Measurements from ENCODE around the gene CHRNA4. TPM values are rescaled to one million over a fixed set of nuclear protein-coding genes. Genes with fewer than 3 reads are reported as not detected.

Gene CHRNA4
- total RNA-seq, 1 donor from 2014 or later: 1.8 TPM

- Mint-ChIP-seq H3K36me3 (no peaks in the 10 kb centered on the region), H3K27me3 (peaks cover 22% of the 10 kb centered on the region), H3K9me3 (no peaks in the 10 kb centered on the region), H3K4me1 (ENCODE audit: unreplicated experiment) (peaks cover 4% of the 10 kb centered on the region), H3K27ac (no peak overlapping the region), H3K4me3 (no peak overlapping the region)
- no peak for DNase-seq (ENCODE audit: extremely low spot score, unreplicated experiment)
- TF ChIP-seq, protein P1, sequence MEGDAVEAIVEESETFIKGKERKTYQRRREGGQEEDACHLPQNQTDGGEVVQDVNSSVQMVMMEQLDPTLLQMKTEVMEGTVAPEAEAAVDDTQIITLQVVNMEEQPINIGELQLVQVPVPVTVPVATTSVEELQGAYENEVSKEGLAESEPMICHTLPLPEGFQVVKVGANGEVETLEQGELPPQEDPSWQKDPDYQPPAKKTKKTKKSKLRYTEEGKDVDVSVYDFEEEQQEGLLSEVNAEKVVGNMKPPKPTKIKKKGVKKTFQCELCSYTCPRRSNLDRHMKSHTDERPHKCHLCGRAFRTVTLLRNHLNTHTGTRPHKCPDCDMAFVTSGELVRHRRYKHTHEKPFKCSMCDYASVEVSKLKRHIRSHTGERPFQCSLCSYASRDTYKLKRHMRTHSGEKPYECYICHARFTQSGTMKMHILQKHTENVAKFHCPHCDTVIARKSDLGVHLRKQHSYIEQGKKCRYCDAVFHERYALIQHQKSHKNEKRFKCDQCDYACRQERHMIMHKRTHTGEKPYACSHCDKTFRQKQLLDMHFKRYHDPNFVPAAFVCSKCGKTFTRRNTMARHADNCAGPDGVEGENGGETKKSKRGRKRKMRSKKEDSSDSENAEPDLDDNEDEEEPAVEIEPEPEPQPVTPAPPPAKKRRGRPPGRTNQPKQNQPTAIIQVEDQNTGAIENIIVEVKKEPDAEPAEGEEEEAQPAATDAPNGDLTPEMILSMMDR (conservative IDR thresholded peaks at IDR 0.05): no peak
Observed at GRCh38 chr20:63398744-63399514, 37.8 kb upstream of the CHRNA4 start.

DNA sequence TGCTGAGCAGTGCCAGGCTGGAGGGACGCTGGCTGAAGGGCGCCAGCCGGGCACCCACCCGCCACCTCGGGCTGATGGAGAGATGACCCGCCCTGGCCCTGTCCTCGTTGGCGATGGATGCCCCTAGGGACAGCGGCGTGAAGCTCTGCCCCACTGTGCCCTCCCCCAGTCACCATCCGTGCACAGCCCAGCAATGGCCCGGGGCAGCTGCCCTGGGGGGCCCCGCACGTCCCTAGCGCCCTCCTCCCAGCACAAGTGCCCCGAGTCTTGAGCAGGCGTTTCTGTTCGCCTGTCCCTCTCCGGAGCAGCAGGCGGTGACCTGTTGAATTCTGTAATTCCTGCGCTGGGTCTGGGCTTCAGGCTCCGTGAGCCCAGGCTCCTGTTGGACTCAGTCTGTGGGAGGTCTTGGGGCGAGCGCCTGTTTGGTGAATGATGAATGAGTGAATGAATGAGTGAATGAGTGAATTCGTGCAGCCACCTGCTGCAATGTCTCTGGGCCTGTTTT is 36.8 kb upstream of the CHRNA4 start:
- Mint-ChIP-seq H3K27me3 (peaks cover 22% of the 10 kb centered on the region), H3K9me3 (no peaks in the 10 kb centered on the region), H3K4me3 (no peak overlapping the region), H3K36me3 (no peaks in the 10 kb centered on the region), H3K27ac (no peak overlapping the region), H3K4me1 (ENCODE audit: unreplicated experiment) (peaks cover 4% of the 10 kb centered on the region)
- no peak for DNase-seq (ENCODE audit: extremely low spot score, unreplicated experiment)
- TF ChIP-seq, protein P1 (conservative IDR thresholded peaks at IDR 0.05): no peak

DNA sequence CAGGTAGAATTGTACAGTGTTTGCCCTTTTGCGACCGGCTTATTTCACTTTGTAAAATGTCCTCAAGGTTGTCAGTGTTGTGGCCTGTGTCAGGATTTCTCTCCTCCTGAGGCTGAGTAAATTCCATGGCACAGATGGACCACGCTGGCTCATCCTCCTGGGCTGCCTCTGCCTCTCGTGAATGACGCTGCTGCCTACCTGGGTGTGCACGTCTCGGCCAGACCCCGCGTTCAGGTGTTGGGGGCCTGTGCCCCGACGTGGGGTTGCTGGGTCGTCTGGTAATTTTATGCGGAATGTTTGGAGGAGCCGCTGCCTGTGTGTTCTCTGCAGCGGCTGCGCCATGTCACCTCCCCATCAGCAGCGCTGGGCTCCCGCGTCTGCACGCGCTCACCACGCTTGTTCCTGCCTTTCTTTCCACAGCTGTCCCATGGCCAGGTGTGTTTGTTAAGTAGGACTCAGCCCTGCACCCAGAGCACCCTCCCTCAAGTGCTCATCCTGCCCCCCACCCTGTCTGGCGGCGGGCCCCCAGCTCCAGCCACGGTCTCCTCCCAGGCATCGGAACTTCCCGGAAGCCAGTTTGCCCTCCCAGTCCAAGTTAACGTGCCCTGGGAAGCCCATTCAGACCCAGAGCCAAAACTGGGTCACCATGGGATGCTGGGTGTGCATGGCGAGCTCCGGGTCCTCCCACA is 36.1 kb upstream of the CHRNA4 start:
- no peaks in the 10 kb centered on the region for H3K9me3 Mint-ChIP-seq
- H3K36me3 Mint-ChIP-seq: no peaks in the 10 kb centered on the region

DNA sequence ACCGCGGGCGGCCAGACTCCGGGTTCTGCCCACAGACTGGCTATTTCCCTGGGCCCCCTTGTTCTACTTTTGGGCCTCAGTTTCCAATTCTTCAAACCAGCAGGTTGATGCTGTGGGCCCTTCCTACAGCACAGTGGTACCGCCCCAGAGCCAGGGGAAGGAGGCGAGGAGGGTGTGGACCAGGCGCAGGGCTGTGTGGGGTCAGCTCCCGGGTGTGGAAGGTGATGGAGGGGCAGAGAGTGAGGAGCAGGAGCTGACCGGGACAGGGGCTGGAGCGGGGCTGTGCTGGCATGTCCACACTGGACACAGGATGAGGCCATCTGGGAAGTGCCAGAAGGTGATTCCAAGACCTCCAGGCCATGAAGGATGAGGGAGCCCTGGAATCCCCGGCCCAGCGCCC is 35.2 kb upstream of the CHRNA4 start:
- H3K9me3 Mint-ChIP-seq: no peaks in the 10 kb centered on the region
- no peaks in the 10 kb centered on the region for H3K36me3 Mint-ChIP-seq
- no peak for DNase-seq (ENCODE audit: extremely low spot score, unreplicated experiment)
- peaks cover 4% of the 10 kb centered on the region for H3K4me1 Mint-ChIP-seq (ENCODE audit: unreplicated experiment)
- H3K27ac Mint-ChIP-seq: no peak overlapping the region
- H3K27me3 Mint-ChIP-seq: peaks cover 16% of the 10 kb centered on the region
- no peak overlapping the region for H3K4me3 Mint-ChIP-seq
- TF ChIP-seq, protein P1 (conservative IDR thresholded peaks at IDR 0.05): no peak

More for the DNA sequence above, 36.1 kb upstream of the CHRNA4 start:
- no peak for DNase-seq (ENCODE audit: extremely low spot score, unreplicated experiment)
- peaks cover 4% of the 10 kb centered on the region for H3K4me1 Mint-ChIP-seq (ENCODE audit: unreplicated experiment)
- H3K27me3 Mint-ChIP-seq: peaks cover 22% of the 10 kb centered on the region
- no peak overlapping the region for H3K4me3 Mint-ChIP-seq
- TF ChIP-seq, protein P1 (conservative IDR thresholded peaks at IDR 0.05): no peak
- H3K27ac Mint-ChIP-seq: no peak overlapping the region

DNA sequence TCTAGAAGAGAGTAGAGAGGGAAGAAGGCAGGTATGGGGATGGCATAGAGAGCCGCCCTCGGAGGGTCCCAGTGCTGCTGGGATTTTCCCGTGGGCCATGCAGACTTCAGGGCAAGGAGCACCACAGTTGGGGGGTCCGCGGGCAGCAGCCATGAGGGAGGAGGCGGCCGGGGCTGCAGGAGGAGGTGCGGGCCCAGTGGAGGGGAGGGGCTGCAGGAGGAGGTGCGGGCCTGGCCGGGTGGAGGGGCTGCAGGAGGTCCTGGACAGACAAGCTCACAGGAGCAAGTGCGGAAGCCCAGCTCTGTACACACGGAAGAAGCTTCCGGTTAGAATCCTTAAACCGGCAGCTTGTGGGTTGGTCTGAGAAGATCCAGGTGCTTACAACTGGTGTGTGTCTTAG is 34.6 kb upstream of the CHRNA4 start:
- no peak overlapping the region for H3K4me3 Mint-ChIP-seq
- peaks cover 4% of the 10 kb centered on the region for H3K4me1 Mint-ChIP-seq (ENCODE audit: unreplicated experiment)
- H3K36me3 Mint-ChIP-seq: no peaks in the 10 kb centered on the region
- TF ChIP-seq, protein P1 (conservative IDR thresholded peaks at IDR 0.05): no peak
- no peaks in the 10 kb centered on the region for H3K9me3 Mint-ChIP-seq
- peaks cover 19% of the 10 kb centered on the region for H3K27me3 Mint-ChIP-seq
- no peak for DNase-seq (ENCODE audit: extremely low spot score, unreplicated experiment)
- H3K27ac Mint-ChIP-seq: no peak overlapping the region

Data from type B pancreatic cell (in vitro differentiated cells).